Lower lobe of right lung (tissue), 2 donors: ENCODE data around the gene MRTFA. TPM values are rescaled to one million over a fixed set of nuclear protein-coding genes. Genes with fewer than 3 reads are reported as not detected.
"Not testable (repeated sequence)": the region's sequence is repeated elsewhere in the genome, so short reads cannot be mapped to it uniquely, and the experiment has no call there.

Experiments used
- ATAC-seq, 2 donors: fragments of 200-7000 bp; cut with Tn5 transposase; one replicate each; pipeline ENCODE4 v1.9.1; 2020 to 2022; ENCODE audit warnings: mild to moderate bottlenecking in 2 of 2, moderate library complexity in 2 of 2
- DNase-seq: peaks from one replicate; pipeline ENCODE4 v3.0.0-alpha.2; 2020
- H3K27ac ChIP-seq: fragments of 200-600 bp; one replicate; pipeline ENCODE4 v1.8.0; 2022
- H3K27me3 ChIP-seq: fragments of 200-600 bp; one replicate; pipeline ENCODE4 v1.8.0; 2022; ENCODE audit warnings: low read depth
- H3K36me3 ChIP-seq: fragments of 200-600 bp; one replicate; pipeline ENCODE4 v1.8.0; 2022; ENCODE audit warnings: mild to moderate bottlenecking
- H3K4me1 ChIP-seq: fragments of 200-600 bp; one replicate; pipeline ENCODE4 v1.8.0; 2022
- H3K4me3 ChIP-seq: fragments of 200-600 bp; one replicate; pipeline ENCODE4 v1.8.0; 2022; ENCODE audit warnings: mild to moderate bottlenecking
- H3K9me3 ChIP-seq: fragments of 200-600 bp; one replicate; pipeline ENCODE4 v1.8.0; 2022
- intact Hi-C: fragments of 100-400 bp; cut with DNase I; formaldehyde crosslinking; loops from one replicate; pipeline ENCODE4 v1.11.0; 2022
- total RNA-seq: library from RNA; stranded (reverse); fragmentation: NEBNext Ultra II Directional; extraction: Animal tissue kit (Norgen Biotek cat#: 25700); gene quantifications from one replicate; pipeline ENCODE4 v1.2.1, GENCODE V29; 2021
- TF ChIP-seq, protein P1 (sequence below): fragments of 200-600 bp; IDR thresholded peaks from one replicate; pipeline ENCODE4 v1.8.0; 2022; ENCODE audit warnings: antibody characterized with exemption, mild to moderate bottlenecking
- donor health status: DM: no; HTN: yes; CAD: no; lungs with severe emphysema.

MRTFA gene
- total RNA-seq, 1 donor from 2014 or later = 54.2 TPM

GRCh38 chr22:40593460-40594273, 42.9 kb downstream of the MRTFA start:
- H3K9me3 ChIP-seq = no peaks in the 10 kb centered on the region
- peak in 1 of 2 donors; percentile 20 for ATAC-seq
- TF ChIP-seq, protein P1, sequence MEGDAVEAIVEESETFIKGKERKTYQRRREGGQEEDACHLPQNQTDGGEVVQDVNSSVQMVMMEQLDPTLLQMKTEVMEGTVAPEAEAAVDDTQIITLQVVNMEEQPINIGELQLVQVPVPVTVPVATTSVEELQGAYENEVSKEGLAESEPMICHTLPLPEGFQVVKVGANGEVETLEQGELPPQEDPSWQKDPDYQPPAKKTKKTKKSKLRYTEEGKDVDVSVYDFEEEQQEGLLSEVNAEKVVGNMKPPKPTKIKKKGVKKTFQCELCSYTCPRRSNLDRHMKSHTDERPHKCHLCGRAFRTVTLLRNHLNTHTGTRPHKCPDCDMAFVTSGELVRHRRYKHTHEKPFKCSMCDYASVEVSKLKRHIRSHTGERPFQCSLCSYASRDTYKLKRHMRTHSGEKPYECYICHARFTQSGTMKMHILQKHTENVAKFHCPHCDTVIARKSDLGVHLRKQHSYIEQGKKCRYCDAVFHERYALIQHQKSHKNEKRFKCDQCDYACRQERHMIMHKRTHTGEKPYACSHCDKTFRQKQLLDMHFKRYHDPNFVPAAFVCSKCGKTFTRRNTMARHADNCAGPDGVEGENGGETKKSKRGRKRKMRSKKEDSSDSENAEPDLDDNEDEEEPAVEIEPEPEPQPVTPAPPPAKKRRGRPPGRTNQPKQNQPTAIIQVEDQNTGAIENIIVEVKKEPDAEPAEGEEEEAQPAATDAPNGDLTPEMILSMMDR = no peak
- no peak overlapping the region for H3K27ac ChIP-seq
- no peaks in the 10 kb centered on the region for H3K27me3 ChIP-seq
- H3K4me3 ChIP-seq = no peak overlapping the region
- intact Hi-C loops = no loop called here
- no peaks in the 10 kb centered on the region for H3K36me3 ChIP-seq
- DNase-seq = no peak
- H3K4me1 ChIP-seq = peaks cover 27% of the 10 kb centered on the region

DNA sequence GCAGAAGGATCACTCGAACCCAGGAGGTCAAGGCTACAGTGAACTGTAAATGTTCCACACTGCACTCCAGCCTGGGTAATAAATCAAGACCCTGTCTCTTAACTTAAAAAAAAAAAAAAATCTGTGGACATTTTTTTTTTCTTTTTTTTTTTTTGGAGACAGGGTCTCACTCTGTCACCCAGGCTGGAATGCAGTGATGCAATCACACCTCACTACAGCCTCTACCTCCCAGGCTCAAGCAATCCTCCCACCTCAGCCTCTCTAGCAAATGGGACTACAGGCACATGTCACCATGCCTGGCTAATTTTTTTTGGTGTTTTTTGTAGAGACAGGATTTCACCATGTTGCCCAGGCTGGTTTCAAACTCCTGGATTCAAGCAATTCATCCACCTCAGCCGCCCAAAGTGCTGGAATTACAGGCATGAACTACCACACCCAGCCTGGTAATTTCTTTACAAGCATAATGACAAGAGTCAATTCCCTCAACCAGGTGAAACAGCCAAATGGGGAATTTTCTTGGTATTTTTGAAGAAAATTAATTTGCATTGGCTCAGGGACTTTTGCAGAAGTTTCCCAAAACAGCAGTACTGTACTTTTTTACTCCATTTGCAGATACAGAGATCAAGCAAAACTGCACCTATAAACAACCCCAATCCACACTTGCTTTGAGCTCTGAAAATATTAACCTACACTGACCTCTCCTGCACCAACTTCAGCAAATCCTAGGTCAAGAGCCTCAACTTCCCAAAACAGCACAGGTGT, 44.0 kb downstream of the MRTFA start:
- no peak overlapping the region for H3K27ac ChIP-seq
- ATAC-seq = no peak
- H3K9me3 ChIP-seq = no peaks in the 10 kb centered on the region
- peaks cover 19% of the 10 kb centered on the region for H3K4me1 ChIP-seq
- no peaks in the 10 kb centered on the region for H3K36me3 ChIP-seq
- H3K27me3 ChIP-seq = no peaks in the 10 kb centered on the region
- intact Hi-C loops = no loop called here
- no peak for DNase-seq
- no peak overlapping the region for H3K4me3 ChIP-seq
- TF ChIP-seq, protein P1 = no peak

- TF ChIP-seq, protein P1 = no peak
- Histone ChIP-seq H3K4me3 (no peak overlapping the region), H3K4me1 (no peaks in the 10 kb centered on the region), H3K36me3 (peaks cover 11% of the 10 kb centered on the region), H3K9me3 (no peaks in the 10 kb centered on the region), H3K27ac (no peak overlapping the region), H3K27me3 (no peaks in the 10 kb centered on the region)
- DNase-seq (no peak), ATAC-seq (peak; percentile 48 to 74)
- intact Hi-C loops = no loop called here
Measured at GRCh38 chr22:40588726-40589125, 47.8 kb downstream of the MRTFA start.

DNA sequence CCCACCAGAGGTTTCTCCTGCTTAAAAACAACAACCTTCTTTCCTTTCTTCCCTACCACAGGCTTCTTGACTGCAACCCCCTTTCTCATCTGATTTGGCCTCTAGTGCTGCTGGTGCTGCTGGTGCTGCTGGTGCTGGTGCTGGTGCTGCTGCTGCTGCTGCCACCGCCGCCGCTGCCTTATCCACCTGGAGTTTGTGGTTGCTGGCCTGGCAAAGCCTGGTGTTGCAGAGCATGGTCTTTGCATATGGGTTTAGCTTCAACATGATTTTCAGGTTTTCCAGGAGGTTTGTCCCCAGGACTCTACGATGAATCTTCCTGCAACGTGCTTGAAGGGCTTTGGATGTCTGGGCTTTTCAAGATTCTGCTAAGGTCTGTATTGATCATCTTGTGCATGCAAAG, 49.7 kb downstream of the MRTFA start:
- Histone ChIP-seq H3K36me3 (peaks cover 11% of the 10 kb centered on the region), H3K27ac (no peak overlapping the region), H3K4me3 (no peak overlapping the region), H3K9me3 (no peaks in the 10 kb centered on the region), H3K27me3 (no peaks in the 10 kb centered on the region), H3K4me1 (no peaks in the 10 kb centered on the region)
- DNase-seq (no peak), ATAC-seq (no peak)
- TF ChIP-seq, protein P1 = no peak
- intact Hi-C loops = no loop called here

DNA sequence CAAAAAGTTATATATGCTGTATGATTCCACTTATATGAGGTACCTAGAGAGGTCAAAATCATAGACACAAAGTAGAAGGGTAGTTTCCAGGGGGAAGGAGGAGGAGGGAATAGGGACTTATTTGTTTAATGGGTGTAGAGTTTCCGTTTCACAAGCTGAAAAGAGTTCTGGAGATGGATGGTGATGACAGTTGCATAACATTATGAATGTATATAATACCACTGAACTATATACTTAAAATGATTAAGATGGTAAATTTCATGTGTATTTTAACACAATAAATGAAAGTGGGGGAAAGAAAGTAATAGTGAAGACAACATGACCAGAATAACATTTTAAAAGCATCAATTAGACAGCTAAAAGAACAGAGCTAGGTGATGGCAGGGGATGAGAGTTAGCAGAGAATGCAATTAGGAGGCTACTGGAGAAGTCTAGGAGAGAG, 51.2 kb downstream of the MRTFA start:
- peaks cover 11% of the 10 kb centered on the region for H3K36me3 ChIP-seq
- intact Hi-C loops = no loop called here
- no peaks in the 10 kb centered on the region for H3K27me3 ChIP-seq
- DNase-seq (no peak), ATAC-seq (no peak)
- no peaks in the 10 kb centered on the region for H3K9me3 ChIP-seq
- TF ChIP-seq, protein P1 = no peak
- no peak overlapping the region for H3K4me3 ChIP-seq
- no peak overlapping the region for H3K27ac ChIP-seq
- H3K4me1 ChIP-seq = no peaks in the 10 kb centered on the region

- H3K27me3 ChIP-seq, H3K27ac ChIP-seq, H3K4me3 ChIP-seq, H3K9me3 ChIP-seq, intact Hi-C loops, DNase-seq, H3K4me1 ChIP-seq, ATAC-seq: not testable (repeated sequence)
- peaks cover 11% of the 10 kb centered on the region for H3K36me3 ChIP-seq
Measured at GRCh38 chr22:40584766-40585165, 51.8 kb downstream of the MRTFA start.
